Ectodermal cell (in vitro differentiated cells): Measurements from ENCODE around the gene AKAP8.

Experiments used
- H3K27ac ChIP-seq: 2 replicates; pipeline ENCODE4 v1.7.0; 2013; ENCODE audit warnings: mild to moderate bottlenecking, low read depth, low read length; ENCODE audit not compliant: insufficient read depth, poor library complexity, severe bottlenecking
- H3K27me3 ChIP-seq: 2 replicates; pipeline ENCODE4 v1.7.0; 2013; ENCODE audit warnings: mild to moderate bottlenecking, low read length; ENCODE audit not compliant: insufficient read depth, control insufficient read depth, poor library complexity, severe bottlenecking
- H3K36me3 ChIP-seq: one replicate; pipeline ENCODE4 v1.7.0; 2013; ENCODE audit warnings: low read length; ENCODE audit not compliant: control insufficient read depth, insufficient read depth
- H3K4me1 ChIP-seq: one replicate; pipeline ENCODE4 v1.7.0; 2013; ENCODE audit warnings: low read length; ENCODE audit not compliant: control insufficient read depth, insufficient read depth
- H3K4me3 ChIP-seq: 2 replicates; pipeline ENCODE4 v1.7.0; 2013; ENCODE audit warnings: low read depth, low read length, control low read depth; ENCODE audit not compliant: insufficient read depth
- H3K9me3 ChIP-seq: 2 replicates; pipeline ENCODE4 v1.7.0; 2013; ENCODE audit warnings: mild to moderate bottlenecking, low read length, moderate library complexity; ENCODE audit not compliant: control insufficient read depth
- WGBS, 2 experiments: methylation state at CpG; one replicate each; pipeline ENCODE4 v1.1.7; 2013; ENCODE audit warnings: missing lambda C conversion rate in 2 of 2; 5-methylcytosine and 5-hydroxymethylcytosine counted together

AKAP8 gene

GRCh38 chr19:15373644-15374043 is 5.9 kb downstream of the AKAP8 start:
- Histone ChIP-seq H3K4me1 (no peaks in the 10 kb centered on the region), H3K27ac (no peak overlapping the region), H3K4me3 (no peak overlapping the region), H3K27me3 (no peaks in the 10 kb centered on the region), H3K9me3 (no peaks in the 10 kb centered on the region), H3K36me3 (peaks cover 39% of the 10 kb centered on the region)
- 96 to 97% methylated on average over 22 of the region's 22 CpGs for WGBS, 2 experiments

GRCh38 chr19:15372891-15373301 is 6.7 kb downstream of the AKAP8 start:
- Histone ChIP-seq H3K4me1 (no peaks in the 10 kb centered on the region), H3K4me3 (no peak overlapping the region), H3K36me3 (peaks cover 47% of the 10 kb centered on the region), H3K9me3 (no peaks in the 10 kb centered on the region), H3K27ac (no peak overlapping the region), H3K27me3 (no peaks in the 10 kb centered on the region)
- WGBS, 2 experiments, result 96% methylated on average over 30 of the region's 30 CpGs

GRCh38 chr19:15372470-15372869 is 7.1 kb downstream of the AKAP8 start:
- H3K36me3 ChIP-seq, result peaks cover 51% of the 10 kb centered on the region
- no peak overlapping the region for H3K4me3 ChIP-seq
- H3K27ac ChIP-seq, result no peak overlapping the region
- H3K9me3 ChIP-seq, result no peaks in the 10 kb centered on the region
- H3K27me3 ChIP-seq, result no peaks in the 10 kb centered on the region
- no peaks in the 10 kb centered on the region for H3K4me1 ChIP-seq
- WGBS, 2 experiments, result 97% methylated on average over 14 of the region's 14 CpGs

GRCh38 chr19:15371786-15372380 is 7.7 kb downstream of the AKAP8 start:
- Histone ChIP-seq H3K9me3 (no peaks in the 10 kb centered on the region), H3K27ac (no peak overlapping the region), H3K4me3 (no peak overlapping the region), H3K4me1 (no peaks in the 10 kb centered on the region), H3K27me3 (no peaks in the 10 kb centered on the region), H3K36me3 (peaks cover 55% of the 10 kb centered on the region)
- 92 to 96% methylated on average over 17 of the region's 17 CpGs for WGBS, 2 experiments

GRCh38 chr19:15371119-15371518 is 8.5 kb downstream of the AKAP8 start:
- Histone ChIP-seq H3K4me1 (no peaks in the 10 kb centered on the region), H3K27ac (no peak overlapping the region), H3K27me3 (no peaks in the 10 kb centered on the region), H3K4me3 (no peak overlapping the region), H3K9me3 (no peaks in the 10 kb centered on the region), H3K36me3 (peaks cover 55% of the 10 kb centered on the region)
- WGBS, 2 experiments, result 97 to 98% methylated on average over 7 of the region's 7 CpGs

- peaks cover 65% of the 10 kb centered on the region for H3K36me3 ChIP-seq
- no peak overlapping the region for H3K27ac ChIP-seq
- WGBS, 2 experiments, result 95 to 98% methylated on average over 9 of the region's 9 CpGs
- H3K4me3 ChIP-seq, result no peak overlapping the region
- H3K9me3 ChIP-seq, result no peaks in the 10 kb centered on the region
- H3K27me3 ChIP-seq, result no peaks in the 10 kb centered on the region
- no peaks in the 10 kb centered on the region for H3K4me1 ChIP-seq
Measured at GRCh38 chr19:15369594-15369891, 10.0 kb downstream of the AKAP8 start.

- no peak overlapping the region for H3K27ac ChIP-seq
- H3K27me3 ChIP-seq, result no peaks in the 10 kb centered on the region
- 96% methylated on average over 35 of the region's 35 CpGs for WGBS, 2 experiments
- H3K4me3 ChIP-seq, result no peak overlapping the region
- no peaks in the 10 kb centered on the region for H3K4me1 ChIP-seq
- H3K9me3 ChIP-seq, result no peaks in the 10 kb centered on the region
- H3K36me3 ChIP-seq, result peaks cover 68% of the 10 kb centered on the region
Measured at GRCh38 chr19:15368798-15369593, 10.6 kb downstream of the AKAP8 start.

- Histone ChIP-seq H3K4me3 (no peak overlapping the region), H3K27ac (no peak overlapping the region), H3K27me3 (no peaks in the 10 kb centered on the region), H3K4me1 (no peaks in the 10 kb centered on the region), H3K36me3 (peaks cover 68% of the 10 kb centered on the region), H3K9me3 (no peaks in the 10 kb centered on the region)
- WGBS, 2 experiments, result 94% methylated on average over 24 of the region's 24 CpGs
Measured at GRCh38 chr19:15368051-15368632, 11.4 kb downstream of the AKAP8 start.

- 93 to 97% methylated on average over 3 of the region's 3 CpGs for WGBS, 2 experiments
- H3K36me3 ChIP-seq, result peaks cover 64% of the 10 kb centered on the region
Measured at GRCh38 chr19:15367439-15367838, 12.1 kb downstream of the AKAP8 start.

GRCh38 chr19:15365264-15365663 is 14.3 kb downstream of the AKAP8 start:
- no peak overlapping the region for H3K4me3 ChIP-seq
- no peaks in the 10 kb centered on the region for H3K4me1 ChIP-seq
- H3K27ac ChIP-seq, result no peak overlapping the region
- peaks cover 64% of the 10 kb centered on the region for H3K36me3 ChIP-seq
- H3K27me3 ChIP-seq, result no peaks in the 10 kb centered on the region
- no peaks in the 10 kb centered on the region for H3K9me3 ChIP-seq
- 96% methylated on average over 6 of the region's 6 CpGs for WGBS, 2 experiments

More at GRCh38 chr19:15367439-15367838, 12.1 kb downstream of the AKAP8 start:
- Histone ChIP-seq H3K9me3 (no peaks in the 10 kb centered on the region), H3K27ac (no peak overlapping the region), H3K4me1 (no peaks in the 10 kb centered on the region), H3K4me3 (no peak overlapping the region), H3K27me3 (no peaks in the 10 kb centered on the region)
